Vagina (tissue), 2 donors: Measurements from ENCODE around the gene RPS28. TPM values are rescaled to one million over a fixed set of nuclear protein-coding genes. Genes with fewer than 3 reads are reported as not detected.

Source experiments
- DNase-seq, 2 donors: peaks; one replicate each; pipeline ENCODE4 v3.0.0-alpha.2; 2017; ENCODE audit errors: extremely low spot score in 2 of 2
- H3K27ac ChIP-seq: fragments of 200-600 bp; sonication (generic); one replicate; pipeline ENCODE4 v1.5.1; 2019
- H3K27me3 ChIP-seq: fragments of 200-600 bp; sonication (generic); one replicate; pipeline ENCODE4 v1.5.1; 2019
- H3K36me3 ChIP-seq, 2 donors: fragments of 200-600 bp; sonication (generic); one replicate each; pipeline ENCODE4 v1.5.1; 2017 to 2019
- H3K4me1 ChIP-seq: fragments of 200-600 bp; sonication (generic); one replicate; pipeline ENCODE4 v1.5.1; 2019
- H3K4me3 ChIP-seq, 2 donors: fragments of 200-600 bp; sonication (generic); 1 replicate in 1 of 2; 2 replicates in 1 of 2; pipeline ENCODE4 v1.5.1; 2016 to 2019
- H3K9me3 ChIP-seq: fragments of 200-600 bp; sonication (generic); one replicate; pipeline ENCODE4 v1.5.1; 2019
- CTCF ChIP-seq, 3 experiments: fragments of 450-650 bp in 2 of 3; fragments of 200-600 bp in 1 of 3; sonication (generic) in 1 of 3; IDR thresholded peaks; one replicate each; pipeline ENCODE4 v1.5.1; 2017 to 2019; ENCODE audit warnings: antibody characterized with exemption in 3 of 3, mild to moderate bottlenecking in 2 of 3, moderate library complexity in 2 of 3
- POLR2A ChIP-seq, 2 donors: fragments of 450-650 bp; IDR thresholded peaks; one replicate each; pipeline ENCODE4 v1.6.1; 2017; ENCODE audit warnings: antibody characterized with exemption in 2 of 2, mild to moderate bottlenecking in 2 of 2, moderate library complexity in 2 of 2
- POLR2AphosphoS5 ChIP-seq, 2 donors: sonication (generic); formaldehyde crosslinking; IDR thresholded peaks; one replicate each; pipeline ENCODE4 v1.9.0; 2017; ENCODE audit warnings: antibody characterized with exemption in 2 of 2, mild to moderate bottlenecking in 2 of 2, low read depth in 1 of 2; ENCODE audit not compliant: insufficient read depth in 1 of 2
- intact Hi-C: fragments of 100-400 bp; cut with DNase I; formaldehyde crosslinking; loops from one replicate; pipeline ENCODE4 v1.15.1; 2023
- total RNA-seq: library from RNA; depleted of rRNA; stranded (reverse); fragments of >200 nt; gene quantifications from one replicate; pipeline ENCODE4 v1.2.3, GENCODE V29; 2016

The RPS28 gene
- total RNA-seq, 1 donor from 2014 or later = 516 TPM

- H3K27ac ChIP-seq = peak overlapping the region; percentile 95
- intact Hi-C loops = no loop called here
These were observed 1.3 kb downstream of the RPS28 start for GRCh38 chr19:8322638-8322997.

GRCh38 chr19:8323781-8324185 is 2.5 kb downstream of the RPS28 start:
- H3K36me3 ChIP-seq = peaks cover 0 to 15% of the 10 kb centered on the region in 2 donors
- no peaks in the 10 kb centered on the region for H3K9me3 ChIP-seq
- no peak overlapping the region for H3K4me3 ChIP-seq
- H3K27me3 ChIP-seq = no peaks in the 10 kb centered on the region
- peaks cover 37% of the 10 kb centered on the region for H3K4me1 ChIP-seq
- no peak for DNase-seq
- H3K27ac ChIP-seq = no peak overlapping the region
- intact Hi-C loops = no loop called here
- TF ChIP-seq CTCF (IDR thresholded peaks at IDR 0.05) (no peak), POLR2AphosphoS5 (IDR thresholded peaks at IDR 0.05; ENCODE audit: insufficient read depth in 1 of 2, low read depth in 1 of 2) (no peak), POLR2A (IDR thresholded peaks at IDR 0.05) (no peak)

More at GRCh38 chr19:8322638-8322997, 1.3 kb downstream of the RPS28 start:
- Histone ChIP-seq H3K4me3 (peak overlapping the region; percentile 83 to 98), H3K9me3 (no peaks in the 10 kb centered on the region), H3K4me1 (peaks cover 37% of the 10 kb centered on the region), H3K36me3 (peaks cover 0 to 15% of the 10 kb centered on the region in 2 donors), H3K27me3 (no peaks in the 10 kb centered on the region)
- no peak for DNase-seq
- TF ChIP-seq POLR2AphosphoS5 (IDR thresholded peaks at IDR 0.05; ENCODE audit: insufficient read depth in 1 of 2, low read depth in 1 of 2) (no peak), CTCF (IDR thresholded peaks at IDR 0.05) (no peak), POLR2A (IDR thresholded peaks at IDR 0.05) (no peak)

- H3K9me3 ChIP-seq = no peaks in the 10 kb centered on the region
- no peak overlapping the region for H3K27ac ChIP-seq
- TF ChIP-seq POLR2A (IDR thresholded peaks at IDR 0.05) = no peak
- peak in 1 of 2 donors; percentile 46 for TF ChIP-seq POLR2AphosphoS5 (IDR thresholded peaks at IDR 0.05; ENCODE audit: insufficient read depth in 1 of 2, low read depth in 1 of 2)
- H3K27me3 ChIP-seq = no peaks in the 10 kb centered on the region
- peaks cover 37% of the 10 kb centered on the region for H3K4me1 ChIP-seq
- intact Hi-C loops = no loop called here
- peaks cover 0 to 15% of the 10 kb centered on the region in 2 donors for H3K36me3 ChIP-seq
- DNase-seq = no peak
- no peak overlapping the region for H3K4me3 ChIP-seq
These were observed 3.1 kb downstream of the RPS28 start for GRCh38 chr19:8324186-8325050.

GRCh38 chr19:8325454-8325853 is 4.2 kb downstream of the RPS28 start:
- H3K27me3 ChIP-seq = no peaks in the 10 kb centered on the region
- H3K27ac ChIP-seq = no peak overlapping the region
- DNase-seq = no peak
- peaks cover 0 to 15% of the 10 kb centered on the region in 2 donors for H3K36me3 ChIP-seq
- H3K4me1 ChIP-seq = peaks cover 29% of the 10 kb centered on the region
- no peaks in the 10 kb centered on the region for H3K9me3 ChIP-seq
- no peak overlapping the region for H3K4me3 ChIP-seq
- intact Hi-C loops = no loop called here
- TF ChIP-seq POLR2A (IDR thresholded peaks at IDR 0.05) = no peak
- no peak for TF ChIP-seq CTCF (IDR thresholded peaks at IDR 0.05)
- no peak for TF ChIP-seq POLR2AphosphoS5 (IDR thresholded peaks at IDR 0.05; ENCODE audit: insufficient read depth in 1 of 2, low read depth in 1 of 2)

- TF ChIP-seq POLR2AphosphoS5 (IDR thresholded peaks at IDR 0.05; ENCODE audit: insufficient read depth in 1 of 2, low read depth in 1 of 2) (no peak), POLR2A (IDR thresholded peaks at IDR 0.05) (no peak), CTCF (IDR thresholded peaks at IDR 0.05) (no peak)
- no peaks in the 10 kb centered on the region for H3K9me3 ChIP-seq
- no peak overlapping the region for H3K4me3 ChIP-seq
- H3K27me3 ChIP-seq = no peaks in the 10 kb centered on the region
- H3K4me1 ChIP-seq = peaks cover 18% of the 10 kb centered on the region
- intact Hi-C loops = no loop called here
- H3K36me3 ChIP-seq = no peaks in the 10 kb centered on the region
- no peak overlapping the region for H3K27ac ChIP-seq
- no peak for DNase-seq
These were observed 8.7 kb downstream of the RPS28 start for GRCh38 chr19:8329996-8330395.
